GM23248 (cell line): ENCODE measurements around the gene GRM7.

Source experiments
- EZH2 ChIP-seq: fragments of 200-600 bp; sonication (generic); IDR thresholded peaks from 2 replicates; pipeline ENCODE4 v1.6.1; 2018; ENCODE audit warnings: antibody characterized with exemption, mild to moderate bottlenecking; ENCODE audit not compliant: insufficient read depth, poor library complexity, severe bottlenecking
- EZH2phosphoT487 ChIP-seq: fragments of 200-600 bp; sonication (generic); IDR thresholded peaks from 2 replicates; pipeline ENCODE4 v1.6.1; 2018; ENCODE audit warnings: antibody characterized with exemption, moderate library complexity, mild to moderate bottlenecking, low read depth; ENCODE audit not compliant: insufficient read depth

- TF ChIP-seq EZH2phosphoT487 (no peak), EZH2 (no peak)
Observed at GRCh38 chr3:7388026-7388425, 527.1 kb downstream of the GRM7 start.
